HepG2 (cell line): ENCODE measurements around the gene GNAL. TPM values are rescaled to one million over a fixed set of nuclear protein-coding genes. Genes with fewer than 3 reads are reported as not detected.
"Not testable (repeated sequence)": the region's sequence is repeated elsewhere in the genome, so short reads cannot be mapped to it uniquely, and the experiment has no call there.

ENCODE experiments used
- ATAC-seq: fragments of 200-7000 bp; cut with Tn5 transposase; 3 replicates; pipeline ENCODE4 v1.9.1; 2020; ENCODE audit warnings: mild to moderate bottlenecking, moderate library complexity
- BruUV-seq: library from RNA; stranded (reverse); fragments of 400-500 nt; replicated peaks from 2 replicates; lab custom pipeline; 2021; lab: Mats Ljungman, UMichigan
- CTCF ChIA-PET: fragments of 300-600 bp; formaldehyde crosslinking; extraction: SDS; loops from one replicate; lab custom pipeline; 2021; ENCODE audit warnings: low total read pairs, inconsistent platforms, low intra/inter-chr PET ratio; lab: Yijun Ruan, JAX
- POLR2A ChIA-PET: fragments of 350-600 bp; sonication (Branson Sonifier 250); formaldehyde crosslinking; loops from one replicate; lab custom pipeline; 2020; ENCODE audit warnings: antibody characterized with exemption, inconsistent platforms; lab: Yijun Ruan, JAX
- DNase-seq: peaks from one replicate; pipeline ENCODE4 v3.0.0-alpha.2; 2015; ENCODE audit warnings: low spot score
- FAIRE-seq: peaks from 3 replicates; lab custom pipeline; 2011; peaks lifted over from hg19 to GRCh38; lab: Jason Lieb, UNC
- H2AFZ ChIP-seq: one replicate; pipeline ENCODE4 v1.6.1; 2011; ENCODE audit warnings: low read length, inconsistent platforms
- H3K27ac ChIP-seq: fragments of 300-600 bp; 3 replicates; pipeline ENCODE4 v1.8.0; 2011; ENCODE audit warnings: mixed run types, mild to moderate bottlenecking, mixed read lengths, low read length, inconsistent platforms; ENCODE audit not compliant: insufficient read depth; ENCODE audit errors: extremely low read length
- H3K27me3 ChIP-seq, 2 experiments: fragments of 200-600 bp in 1 of 2; 2 replicates in 1 of 2; 3 replicates in 1 of 2; pipeline versions ENCODE4 v1.6.0 to v1.8.0; 2011; ENCODE audit warnings: low read length in 2 of 2, mild to moderate bottlenecking in 2 of 2, moderate library complexity in 2 of 2, inconsistent platforms in 1 of 2; ENCODE audit not compliant: insufficient read depth in 2 of 2, control insufficient read depth in 1 of 2
- H3K36me3 ChIP-seq, 2 experiments: fragments of 200-600 bp in 1 of 2; replicated peaks in 1 of 2; 2 replicates in 1 of 2; 3 replicates in 1 of 2; pipeline versions ENCODE4 v1.5.1 to v1.8.0; 2011; ENCODE audit warnings: low read length in 2 of 2, inconsistent platforms in 1 of 2; ENCODE audit not compliant: insufficient read depth in 2 of 2, control insufficient read depth in 1 of 2
- H3K4me1 ChIP-seq: 2 replicates; pipeline ENCODE4 v1.5.1; 2012; ENCODE audit warnings: low read length, inconsistent platforms; ENCODE audit not compliant: insufficient read depth
- H3K4me2 ChIP-seq: 2 replicates; pipeline ENCODE4 v1.6.0; 2011; ENCODE audit warnings: low read depth, low read length, inconsistent platforms
- H3K4me3 ChIP-seq, 3 experiments: fragments of 200-600 bp in 1 of 3; sonication (generic), shearing (Covaris generic) in 1 of 3; replicated peaks in 1 of 3; 2 replicates each; pipeline ENCODE4 v1.5.1; 2011 to 2016; ENCODE audit warnings: low read length in 3 of 3, inconsistent platforms in 2 of 3, low read depth in 2 of 3, mild to moderate bottlenecking in 2 of 3, control low read depth in 1 of 3, mixed read lengths in 1 of 3; ENCODE audit not compliant: insufficient read depth in 1 of 3
- H3K79me2 ChIP-seq: one replicate; pipeline ENCODE4 v1.6.1; 2011; ENCODE audit warnings: low read length, inconsistent platforms; ENCODE audit not compliant: insufficient read depth
- H3K9ac ChIP-seq: 2 replicates; pipeline ENCODE4 v1.6.0; 2011; ENCODE audit warnings: mild to moderate bottlenecking, low read depth, low read length, inconsistent platforms; ENCODE audit not compliant: insufficient read depth
- H3K9me3 ChIP-seq: 2 replicates; pipeline ENCODE4 v1.5.1; 2012; ENCODE audit warnings: mild to moderate bottlenecking, low read length
- H4K20me1 ChIP-seq: 2 replicates; pipeline ENCODE4 v1.6.0; 2011; ENCODE audit warnings: inconsistent platforms, mild to moderate bottlenecking, low read length, moderate library complexity; ENCODE audit not compliant: insufficient read depth
- ADNP ChIP-seq: sonication (generic); formaldehyde crosslinking; IDR thresholded peaks from 2 replicates; pipeline ENCODE4 v1.4.0; 2020; ENCODE audit warnings: missing genetic modification reagents
- ATF1 ChIP-seq: IDR thresholded peaks from 2 replicates; pipeline ENCODE4 v1.6.1; 2016; ENCODE audit warnings: mild to moderate bottlenecking, control low read depth
- CEBPG ChIP-seq: IDR thresholded peaks from 2 replicates; pipeline ENCODE4 v1.6.1; 2016
- DPF2 ChIP-seq: sonication (generic); formaldehyde crosslinking; IDR thresholded peaks from 2 replicates; pipeline ENCODE4 v1.4.0; 2020; ENCODE audit warnings: mild to moderate bottlenecking, low read depth, missing genetic modification reagents, borderline replicate concordance
- EHMT2 ChIP-seq: fragments of 200-600 bp; sonication (generic); IDR thresholded peaks from 2 replicates; pipeline ENCODE4 v1.7.0; 2017; ENCODE audit warnings: antibody characterized with exemption, low read depth, low read length, borderline replicate concordance
- HMGA1 ChIP-seq: sonication (generic); formaldehyde crosslinking; conservative IDR thresholded peaks from 2 replicates; pipeline ENCODE4 v1.4.0; 2020; ENCODE audit warnings: missing genetic modification reagents
- JARID2 ChIP-seq: sonication (generic); formaldehyde crosslinking; IDR thresholded peaks from 2 replicates; pipeline ENCODE4 v1.8.1; 2023; ENCODE audit warnings: missing genetic modification reagents, inconsistent platforms; ENCODE audit not compliant: insufficient replicate concordance
- KDM1A ChIP-seq: IDR thresholded peaks from 2 replicates; pipeline ENCODE4 v1.6.1; 2016; ENCODE audit warnings: missing compliant biosample characterization
- MAFG ChIP-seq: sonication (generic); formaldehyde crosslinking; IDR thresholded peaks from 2 replicates; pipeline ENCODE4 v1.5.1; 2020; ENCODE audit warnings: mild to moderate bottlenecking, missing genetic modification reagents
- MED1 ChIP-seq: sonication (generic); formaldehyde crosslinking; IDR thresholded peaks from 2 replicates; pipeline ENCODE4 v1.4.0; 2020; ENCODE audit warnings: missing genetic modification reagents
- TFAP4 ChIP-seq: sonication (generic); IDR thresholded peaks from 2 replicates; pipeline ENCODE4 v1.6.1; 2016; ENCODE audit warnings: low read depth, borderline replicate concordance
- ZFP36 ChIP-seq: fragments of 150-350 bp; IDR thresholded peaks from 2 replicates; pipeline ENCODE4 v1.6.1; 2018; ENCODE audit warnings: borderline replicate concordance, low read length, low read depth; ENCODE audit not compliant: partially characterized antibody
- ZFP36L2 ChIP-seq: sonication (generic); formaldehyde crosslinking; IDR thresholded peaks from 2 replicates; pipeline ENCODE4 v1.4.0; 2020; ENCODE audit warnings: missing genetic modification reagents
- ZNF430 ChIP-seq: sonication (generic); formaldehyde crosslinking; IDR thresholded peaks from 2 replicates; pipeline ENCODE4 v1.9.0; 2021; ENCODE audit warnings: mild to moderate bottlenecking, missing genetic modification reagents
- ZNF83 ChIP-seq: sonication (generic); formaldehyde crosslinking; IDR thresholded peaks from 2 replicates; pipeline ENCODE4 v1.4.0; 2020; ENCODE audit warnings: missing genetic modification reagents, mild to moderate bottlenecking, borderline replicate concordance
- WGBS: methylation state at CpG from one replicate; pipeline ENCODE4 v1.1.6; 2017; ENCODE audit warnings: low lambda C conversion rate; 5-methylcytosine and 5-hydroxymethylcytosine counted together
- in situ Hi-C: cut with HindIII; loops from 2 replicates; pipeline ENCODE4 v1.10.0; 2017; ENCODE audit warnings: low pct_unique_long_range_greater_than_20kb; ENCODE audit not compliant: extremely low pct_ligation_motif_present
- intact Hi-C: fragments of 100-400 bp; cut with micrococcal nuclease; formaldehyde crosslinking; loops from one replicate; pipeline ENCODE4 v1.10.0; 2022; ENCODE audit not compliant: unreplicated experiment
- polyA plus RNA-seq, 8 experiments: library from polyadenylated mRNA; depleted of rRNA in 3 of 8; stranded (reverse) in 7 of 8; unstranded in 1 of 8; fragments of >200 nt; fragmentation: Illumina TruSeq in 4 of 8; extraction: Trizol in 4 of 8; gene quantifications; 2 replicates each; pipeline versions ENCODE4 v1.2.1 to v1.2.3, GENCODE V29; 2011 to 2016; ENCODE audit warnings: low read depth in 4 of 8, missing spikeins in 1 of 8, mixed read lengths in 1 of 8; ENCODE audit not compliant: insufficient read depth in 1 of 8
- total RNA-seq, 5 experiments: library from RNA; depleted of rRNA; stranded (reverse); fragments of >200 nt; fragmentation: Illumina TruSeq; extraction: Trizol; gene quantifications; 2 replicates each; pipeline ENCODE4 v1.2.3, GENCODE V29; 2016; ENCODE audit warnings: low read depth in 1 of 5
- TF ChIP-seq, protein P1 (sequence below): sonication (generic); formaldehyde crosslinking; IDR thresholded peaks from 2 replicates; pipeline ENCODE4 v1.5.1; 2020; ENCODE audit warnings: mild to moderate bottlenecking, missing genetic modification reagents, moderate library complexity
- TF ChIP-seq, protein P2 (sequence below): sonication (generic); formaldehyde crosslinking; IDR thresholded peaks from 2 replicates; pipeline ENCODE4 v1.4.0; 2020; ENCODE audit warnings: missing genetic modification reagents

GNAL gene
- total and polyA plus RNA-seq, 2 of the 13 experiments (the other 11 are each of a cell fraction or from before 2014, with no cell fraction given) = 0.87 to 1.4 TPM

- no peak for TF ChIP-seq ZNF83 (CRISPR knock-in tag)
- TF ChIP-seq ADNP (CRISPR knock-in tag) = no peak
- TF ChIP-seq MAFG (CRISPR knock-in tag) = no peak
- no peak for TF ChIP-seq HMGA1 (CRISPR knock-in tag)
- no peak for TF ChIP-seq EHMT2
- no peak for TF ChIP-seq KDM1A (CRISPR knock-in tag)
- TF ChIP-seq, protein P1, sequence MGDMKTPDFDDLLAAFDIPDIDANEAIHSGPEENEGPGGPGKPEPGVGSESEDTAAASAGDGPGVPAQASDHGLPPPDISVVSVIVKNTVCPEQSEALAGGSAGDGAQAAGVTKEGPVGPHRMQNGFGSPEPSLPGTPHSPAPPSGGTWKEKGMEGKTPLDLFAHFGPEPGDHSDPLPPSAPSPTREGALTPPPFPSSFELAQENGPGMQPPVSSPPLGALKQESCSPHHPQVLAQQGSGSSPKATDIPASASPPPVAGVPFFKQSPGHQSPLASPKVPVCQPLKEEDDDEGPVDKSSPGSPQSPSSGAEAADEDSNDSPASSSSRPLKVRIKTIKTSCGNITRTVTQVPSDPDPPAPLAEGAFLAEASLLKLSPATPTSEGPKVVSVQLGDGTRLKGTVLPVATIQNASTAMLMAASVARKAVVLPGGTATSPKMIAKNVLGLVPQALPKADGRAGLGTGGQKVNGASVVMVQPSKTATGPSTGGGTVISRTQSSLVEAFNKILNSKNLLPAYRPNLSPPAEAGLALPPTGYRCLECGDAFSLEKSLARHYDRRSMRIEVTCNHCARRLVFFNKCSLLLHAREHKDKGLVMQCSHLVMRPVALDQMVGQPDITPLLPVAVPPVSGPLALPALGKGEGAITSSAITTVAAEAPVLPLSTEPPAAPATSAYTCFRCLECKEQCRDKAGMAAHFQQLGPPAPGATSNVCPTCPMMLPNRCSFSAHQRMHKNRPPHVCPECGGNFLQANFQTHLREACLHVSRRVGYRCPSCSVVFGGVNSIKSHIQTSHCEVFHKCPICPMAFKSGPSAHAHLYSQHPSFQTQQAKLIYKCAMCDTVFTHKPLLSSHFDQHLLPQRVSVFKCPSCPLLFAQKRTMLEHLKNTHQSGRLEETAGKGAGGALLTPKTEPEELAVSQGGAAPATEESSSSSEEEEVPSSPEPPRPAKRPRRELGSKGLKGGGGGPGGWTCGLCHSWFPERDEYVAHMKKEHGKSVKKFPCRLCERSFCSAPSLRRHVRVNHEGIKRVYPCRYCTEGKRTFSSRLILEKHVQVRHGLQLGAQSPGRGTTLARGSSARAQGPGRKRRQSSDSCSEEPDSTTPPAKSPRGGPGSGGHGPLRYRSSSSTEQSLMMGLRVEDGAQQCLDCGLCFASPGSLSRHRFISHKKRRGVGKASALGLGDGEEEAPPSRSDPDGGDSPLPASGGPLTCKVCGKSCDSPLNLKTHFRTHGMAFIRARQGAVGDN = no peak; the same call in none of the 2 replicates
- no peak for TF ChIP-seq ZNF430 (CRISPR knock-in tag)
- no peak for TF ChIP-seq ZFP36L2 (CRISPR knock-in tag)
- TF ChIP-seq TFAP4 = peak; percentile 80; the same call in 1 of the 2 replicates
- TF ChIP-seq DPF2 = no peak
- peak; percentile 78 for TF ChIP-seq ZFP36
- TF ChIP-seq, protein P2, sequence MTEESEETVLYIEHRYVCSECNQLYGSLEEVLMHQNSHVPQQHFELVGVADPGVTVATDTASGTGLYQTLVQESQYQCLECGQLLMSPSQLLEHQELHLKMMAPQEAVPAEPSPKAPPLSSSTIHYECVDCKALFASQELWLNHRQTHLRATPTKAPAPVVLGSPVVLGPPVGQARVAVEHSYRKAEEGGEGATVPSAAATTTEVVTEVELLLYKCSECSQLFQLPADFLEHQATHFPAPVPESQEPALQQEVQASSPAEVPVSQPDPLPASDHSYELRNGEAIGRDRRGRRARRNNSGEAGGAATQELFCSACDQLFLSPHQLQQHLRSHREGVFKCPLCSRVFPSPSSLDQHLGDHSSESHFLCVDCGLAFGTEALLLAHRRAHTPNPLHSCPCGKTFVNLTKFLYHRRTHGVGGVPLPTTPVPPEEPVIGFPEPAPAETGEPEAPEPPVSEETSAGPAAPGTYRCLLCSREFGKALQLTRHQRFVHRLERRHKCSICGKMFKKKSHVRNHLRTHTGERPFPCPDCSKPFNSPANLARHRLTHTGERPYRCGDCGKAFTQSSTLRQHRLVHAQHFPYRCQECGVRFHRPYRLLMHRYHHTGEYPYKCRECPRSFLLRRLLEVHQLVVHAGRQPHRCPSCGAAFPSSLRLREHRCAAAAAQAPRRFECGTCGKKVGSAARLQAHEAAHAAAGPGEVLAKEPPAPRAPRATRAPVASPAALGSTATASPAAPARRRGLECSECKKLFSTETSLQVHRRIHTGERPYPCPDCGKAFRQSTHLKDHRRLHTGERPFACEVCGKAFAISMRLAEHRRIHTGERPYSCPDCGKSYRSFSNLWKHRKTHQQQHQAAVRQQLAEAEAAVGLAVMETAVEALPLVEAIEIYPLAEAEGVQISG (CRISPR knock-in tag) = peak; percentile 53; the same call in 1 of the 2 replicates
- no peak for TF ChIP-seq JARID2 (CRISPR knock-in tag)
- no peak for TF ChIP-seq ATF1 (CRISPR knock-in tag)
- no peak; the same call in 1 of the 2 replicates for TF ChIP-seq MED1 (CRISPR knock-in tag)
- TF ChIP-seq CEBPG (CRISPR knock-in tag) = no peak
- TF ChIP-seq, all 625 proteins: peak for 124
Observed at GRCh38 chr18:11688972-11689668, at the start of gene GNAL (continued).

DNA sequence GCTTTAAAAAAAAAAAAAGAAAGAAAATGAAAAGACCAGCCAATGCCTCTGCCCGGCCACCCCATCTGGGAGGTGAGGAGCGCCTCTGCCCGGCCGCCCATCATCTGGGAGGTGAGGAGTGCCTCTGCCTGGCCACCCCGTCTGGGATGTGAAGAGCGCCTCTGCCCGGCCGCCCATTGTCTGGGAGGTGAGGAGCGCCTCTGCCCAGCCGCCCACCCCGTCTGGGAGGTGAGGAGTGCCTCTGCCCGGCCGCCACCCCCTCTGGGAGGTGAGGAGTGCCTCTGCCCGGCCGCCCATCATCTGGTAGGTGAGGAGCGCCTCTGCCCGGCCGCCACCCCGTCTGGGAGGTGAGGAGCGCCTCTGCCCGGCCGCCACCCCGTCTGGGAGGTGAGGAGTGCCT is 41.8 kb upstream of the GNAL start:
- H3K9ac ChIP-seq, ATAC-seq, H3K9me3 ChIP-seq, H3K4me1 ChIP-seq, DNase-seq, BruUV-seq, H3K79me2 ChIP-seq, H3K4me3 ChIP-seq, CTCF ChIA-PET, H3K27ac ChIP-seq, FAIRE-seq, H3K36me3 ChIP-seq, H2AFZ ChIP-seq, H4K20me1 ChIP-seq, intact Hi-C loops, H3K4me2 ChIP-seq, in situ Hi-C loops, POLR2A ChIA-PET: not testable (repeated sequence)
- H3K27me3 ChIP-seq = peaks cover 0 to 15% of the 10 kb centered on the region in 2 experiments; a peak in 2 of 5 replicates
- WGBS = 75% methylated on average over 4 of the region's 23 CpGs
